Ovary (tissue), 3 donors: ENCODE measurements around the gene ZNF234.
"Not testable (repeated sequence)": the region's sequence is repeated elsewhere in the genome, so short reads cannot be mapped to it uniquely, and the experiment has no call there.

Experiments
- CTCF ChIP-seq, 3 donors: fragments of 450-650 bp in 2 of 3; fragments of 200-600 bp in 1 of 3; IDR thresholded peaks; one replicate each; pipeline versions ENCODE4 v1.5.1 to v1.8.0; 2016 to 2022; ENCODE audit warnings: antibody characterized with exemption in 3 of 3, mild to moderate bottlenecking in 1 of 3
- POLR2A ChIP-seq: fragments of 450-650 bp; IDR thresholded peaks from one replicate; pipeline ENCODE4 v1.6.1; 2017; ENCODE audit warnings: antibody characterized with exemption, mild to moderate bottlenecking, moderate library complexity
- donor health status: DM: no; HTN: no; CAD: no.

- not testable (repeated sequence) for TF ChIP-seq CTCF (IDR thresholded peaks at IDR 0.05); POLR2A
These were observed 29.3 kb downstream of the ZNF234 start for GRCh38 chr19:44170660-44171059.
